ENCODE data around the gene DDX47.
"Not testable (repeated sequence)": the region's sequence is repeated elsewhere in the genome, so short reads cannot be mapped to it uniquely, and the experiment has no call there.

Gene DDX47

DNA sequence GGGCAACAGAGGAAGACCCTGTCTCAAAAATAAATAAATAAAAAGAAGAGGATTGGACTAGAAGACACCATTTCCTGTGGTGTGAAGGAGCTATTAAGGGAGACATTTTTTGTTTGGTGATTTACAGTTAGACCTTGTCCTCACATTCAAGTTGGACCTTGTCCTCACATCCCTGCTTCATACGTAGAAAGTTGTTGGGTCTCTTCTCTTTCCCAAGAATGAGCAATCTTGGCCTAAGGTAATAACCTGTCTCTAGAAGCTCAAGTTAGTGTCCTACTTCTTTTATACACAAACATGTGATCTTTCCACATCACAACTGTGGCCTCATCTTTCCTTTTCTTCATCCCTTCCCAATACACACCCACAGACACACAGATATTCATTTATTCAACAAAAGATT is 14.7 kb upstream of the DDX47 start:
- no peak for DNase-seq

DNA sequence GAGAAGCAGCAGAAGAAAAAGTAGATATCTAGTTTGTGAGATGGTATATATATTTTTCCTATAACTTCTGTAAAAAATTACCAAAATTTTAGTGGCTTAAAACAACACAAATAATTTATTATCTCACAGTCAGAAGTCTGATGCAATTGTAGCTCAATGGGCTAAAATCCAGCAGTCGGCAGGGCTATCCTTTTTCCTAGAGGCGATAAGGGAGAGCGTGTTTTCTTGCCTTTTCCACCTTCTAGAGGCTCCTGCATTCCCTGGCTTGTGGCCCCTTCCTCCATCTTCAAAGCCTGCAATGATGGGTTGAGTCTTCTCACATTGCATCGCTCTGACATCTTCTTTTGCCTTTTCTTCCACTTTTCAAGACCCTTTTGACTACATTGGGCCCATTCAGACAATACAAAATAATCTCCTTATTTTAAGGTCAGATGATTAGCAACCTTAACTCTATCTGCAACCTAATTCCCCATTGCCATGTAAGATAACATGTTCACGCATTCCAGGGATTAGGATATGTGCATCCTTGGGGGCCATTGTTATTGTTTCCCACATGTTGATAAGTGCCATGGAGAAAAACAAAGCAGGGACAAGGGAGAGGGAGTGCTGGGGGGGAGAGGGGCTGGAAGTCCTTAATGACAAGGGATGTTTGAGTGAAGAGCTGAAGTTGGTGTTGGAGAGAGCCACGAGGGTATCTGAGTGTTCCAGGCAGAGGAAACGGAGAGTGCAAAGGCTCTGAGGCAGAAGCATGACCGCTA is 13.8 kb upstream of the DDX47 start:
- no peak for DNase-seq

DNA sequence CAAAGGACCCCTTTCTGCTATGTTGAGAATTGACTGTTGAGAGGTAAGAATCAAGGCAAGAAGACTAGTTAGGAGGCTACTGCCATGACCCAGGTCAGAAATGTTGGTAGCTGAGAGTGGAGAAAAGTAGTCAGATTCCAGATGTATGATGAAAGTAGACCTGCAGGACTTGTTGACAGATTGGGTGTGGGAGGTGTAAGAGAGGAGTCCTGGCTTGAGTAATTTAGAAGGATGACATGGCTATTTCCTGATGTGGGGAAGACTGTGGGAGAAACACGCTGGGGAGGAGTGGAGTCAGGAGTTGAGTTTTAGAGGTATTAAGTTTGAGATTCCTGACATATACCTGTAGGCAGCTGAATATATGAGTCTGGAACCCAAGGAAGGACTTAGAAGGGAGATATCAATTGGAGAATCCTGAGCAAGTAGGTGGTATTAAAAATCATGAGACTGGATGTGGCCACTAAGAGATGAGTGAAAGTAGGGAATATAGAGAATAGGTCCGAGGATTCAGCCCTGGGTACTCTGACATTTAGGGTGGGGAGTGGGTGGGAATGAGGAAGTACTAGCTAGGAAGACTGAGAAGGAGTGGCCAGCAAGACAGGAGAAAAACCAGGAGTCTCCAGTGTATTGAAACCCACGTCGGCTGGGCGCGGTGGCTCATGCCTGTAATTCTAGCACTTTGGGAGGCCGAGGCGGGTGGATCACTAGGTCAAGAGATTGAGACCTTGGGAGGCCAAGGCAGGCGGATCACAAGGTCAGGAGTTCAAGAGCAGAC is 12.6 kb upstream of the DDX47 start:
- DNase-seq = no peak

DNA sequence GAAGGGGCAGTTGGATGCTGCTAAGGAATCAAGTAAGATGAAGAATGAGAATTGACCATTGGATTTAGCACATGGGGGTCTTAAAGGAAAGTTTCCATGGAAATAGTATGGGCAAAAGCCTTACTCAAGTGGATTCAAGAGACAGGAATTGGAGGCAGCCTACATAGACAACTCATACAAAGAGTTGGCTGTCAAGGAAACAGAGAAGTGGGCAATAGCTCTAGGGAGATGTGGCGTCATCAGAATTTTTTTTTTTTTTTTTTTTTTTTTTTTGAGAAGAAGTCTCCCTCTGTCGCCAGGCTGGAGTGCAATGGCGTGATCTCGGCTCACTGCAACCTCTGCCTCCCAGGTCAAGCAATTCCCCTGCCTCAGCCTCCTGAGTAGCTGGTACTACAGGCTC is 11.5 kb upstream of the DDX47 start:
- DNase-seq = not testable (repeated sequence)

DNA sequence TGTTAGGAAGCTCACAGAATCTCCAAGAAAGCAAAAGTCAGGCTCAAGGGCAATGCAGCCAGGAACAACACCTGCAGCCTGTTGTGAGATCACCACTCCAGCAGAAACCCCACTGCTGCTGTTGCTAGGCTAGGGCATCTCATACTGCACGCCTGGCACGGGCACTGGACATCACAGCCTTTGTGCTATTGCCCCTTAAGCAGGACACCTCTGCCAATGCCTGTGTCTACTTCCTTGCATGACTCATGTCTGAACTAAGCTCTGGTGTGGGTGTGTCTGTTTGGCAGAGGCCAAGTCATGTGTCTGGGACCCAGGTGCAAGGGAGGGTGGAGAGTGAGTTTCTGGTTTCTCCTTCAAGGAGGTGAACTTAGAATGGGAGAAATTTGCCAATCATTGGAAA is 10.0 kb upstream of the DDX47 start:
- DNase-seq = peak; percentile 40

DNA sequence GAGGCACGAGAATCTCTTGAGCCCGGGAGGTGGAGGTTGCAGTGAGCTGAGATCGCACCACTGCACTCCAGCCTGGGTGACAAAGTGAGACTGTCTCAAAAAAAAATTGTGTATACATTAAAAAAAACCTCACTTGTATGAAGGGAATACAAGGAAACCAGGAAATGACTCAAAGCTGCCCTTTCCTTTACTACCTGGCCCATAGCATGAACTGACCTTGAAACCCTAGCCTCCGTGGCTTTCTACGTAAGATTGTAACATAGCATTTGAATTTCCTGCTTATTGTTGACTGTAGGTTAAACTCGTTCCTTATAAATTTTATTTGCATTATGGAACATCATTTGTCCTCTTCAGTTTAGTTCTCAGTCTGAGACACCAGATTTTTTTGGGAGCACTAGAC is 9.1 kb upstream of the DDX47 start:
- no peak for DNase-seq

DNA sequence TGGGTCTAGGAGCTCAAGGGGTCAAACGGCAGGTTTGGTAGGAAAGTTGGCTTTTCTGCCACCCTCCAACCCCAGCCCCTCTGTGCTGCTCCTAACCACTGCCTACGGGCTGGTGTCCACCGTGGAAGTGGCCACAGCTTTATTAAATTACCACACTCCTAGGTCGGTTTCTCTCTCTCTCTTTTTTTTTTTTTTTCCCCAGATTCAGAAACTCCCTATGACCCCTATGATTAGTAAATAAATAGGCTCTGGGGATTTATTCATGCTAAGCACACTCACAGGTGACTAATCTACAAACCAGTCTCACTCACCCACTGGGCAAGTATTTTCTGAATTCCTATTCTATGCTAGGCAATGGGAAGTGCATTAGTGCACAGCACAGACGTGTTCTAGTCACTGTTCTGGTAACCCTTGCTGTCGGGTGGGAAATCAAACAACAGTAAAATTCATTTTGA is 8.7 kb upstream of the DDX47 start:
- no peak for DNase-seq

DNA sequence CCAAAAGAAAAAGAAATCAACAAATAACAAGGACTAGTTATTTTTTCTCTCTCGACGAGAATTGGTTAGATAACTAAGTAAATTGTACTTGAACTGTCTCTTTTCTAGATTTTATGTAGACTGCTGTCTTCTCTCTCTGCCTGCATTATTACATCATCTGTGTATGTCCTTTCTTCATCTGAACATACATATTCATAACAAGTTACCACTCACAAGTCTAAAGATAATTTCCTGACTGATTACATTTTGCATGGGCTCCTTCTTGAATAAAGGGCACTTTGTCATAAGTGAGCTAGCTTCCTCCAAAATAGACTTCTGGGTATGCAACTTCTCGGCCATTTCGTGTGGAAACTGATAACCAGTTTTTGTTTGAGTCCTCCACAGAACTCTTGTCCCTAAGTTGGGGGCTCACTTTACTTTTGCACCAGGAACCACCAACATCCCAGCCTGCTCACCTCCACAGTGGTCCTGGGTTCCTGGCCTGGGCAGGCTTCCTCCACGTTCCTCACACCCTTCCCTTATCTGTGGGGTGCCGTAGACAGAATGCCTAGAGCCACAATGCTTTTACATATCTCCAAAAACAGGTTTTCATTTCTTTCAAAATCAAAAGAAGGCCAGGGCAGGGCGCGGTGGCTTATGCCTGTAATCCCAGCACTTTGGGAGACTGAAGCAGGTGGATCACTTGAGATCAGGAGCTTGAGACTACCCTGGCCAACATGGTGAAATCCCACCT is 6.2 kb upstream of the DDX47 start:
- no peak for DNase-seq

DNA sequence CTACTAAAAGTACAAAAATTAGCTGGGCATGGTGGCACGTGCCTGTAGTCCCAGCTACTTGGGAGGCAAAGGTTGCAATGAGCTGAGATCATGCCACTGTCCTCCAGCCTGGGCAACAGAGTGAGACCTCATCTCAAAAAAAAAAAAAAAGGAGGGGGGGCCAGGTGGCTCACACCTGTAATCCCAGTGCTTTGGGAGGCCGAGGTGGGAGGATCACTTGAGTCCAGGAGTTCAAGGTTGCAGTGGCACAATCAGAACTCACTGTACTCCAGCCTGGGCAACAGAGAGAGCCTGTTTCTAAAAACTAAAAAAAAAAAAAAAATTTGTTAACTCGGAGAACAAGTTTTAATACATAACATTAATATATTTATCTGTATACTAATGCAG is 5.6 kb upstream of the DDX47 start:
- not testable (repeated sequence) for DNase-seq

DNA sequence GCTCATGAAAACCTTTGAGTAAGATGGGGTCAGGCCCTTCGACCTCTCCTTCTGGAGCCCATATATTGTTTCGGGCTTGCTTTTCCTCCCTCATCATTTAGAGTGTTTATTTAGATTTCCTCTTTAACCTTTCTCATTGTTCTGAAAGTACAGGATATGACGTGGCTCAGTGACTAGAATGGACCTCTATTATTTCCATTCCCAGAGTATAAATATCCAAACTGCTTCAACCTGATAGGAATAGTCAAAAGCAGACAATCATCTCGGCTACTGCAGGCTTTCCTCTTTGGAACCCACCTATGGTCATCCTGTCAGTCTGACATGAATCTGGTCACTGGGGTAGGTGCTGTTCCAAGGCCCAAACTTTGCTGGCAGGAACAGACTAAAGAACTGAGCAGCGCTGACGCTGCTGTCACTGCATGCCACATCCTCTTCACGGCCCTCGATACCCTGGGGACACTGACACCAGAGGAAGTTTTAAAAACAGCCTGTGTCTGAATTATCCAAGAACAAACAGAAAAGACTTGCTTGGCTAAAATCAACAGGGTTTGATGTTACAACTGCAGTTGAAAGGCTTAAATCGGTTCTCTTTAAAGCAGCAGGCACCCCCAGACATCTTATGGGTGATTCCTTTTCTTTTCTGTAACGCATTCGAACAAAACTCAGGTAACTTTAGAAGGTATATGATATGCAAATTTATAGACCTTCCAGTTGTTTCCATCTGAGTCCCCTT is 5.0 kb upstream of the DDX47 start:
- peak; percentile 59 for DNase-seq

DNA sequence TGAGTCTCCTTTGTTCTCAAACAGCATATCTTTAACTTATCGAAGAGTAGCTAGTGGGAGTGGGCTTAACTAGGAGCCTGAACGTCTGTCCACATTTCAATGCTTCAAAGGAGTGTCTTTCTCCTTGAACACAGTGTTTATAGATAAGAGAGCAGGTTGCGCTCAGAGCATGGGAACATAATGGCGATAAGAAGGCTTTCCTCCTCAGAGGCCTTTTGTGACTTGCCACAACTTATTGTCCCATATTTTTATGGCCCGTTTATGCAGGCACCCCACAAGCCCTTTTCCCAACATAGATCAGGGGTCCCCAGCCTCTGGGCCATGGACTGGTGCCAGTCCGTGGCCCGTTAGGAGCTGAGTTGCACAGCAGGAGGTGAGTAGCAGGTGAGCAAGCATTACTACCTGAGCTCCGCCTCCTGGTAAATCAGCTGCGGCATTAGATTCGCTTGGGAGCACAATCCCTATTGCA is 2.6 kb upstream of the DDX47 start:
- no peak for DNase-seq

DNA sequence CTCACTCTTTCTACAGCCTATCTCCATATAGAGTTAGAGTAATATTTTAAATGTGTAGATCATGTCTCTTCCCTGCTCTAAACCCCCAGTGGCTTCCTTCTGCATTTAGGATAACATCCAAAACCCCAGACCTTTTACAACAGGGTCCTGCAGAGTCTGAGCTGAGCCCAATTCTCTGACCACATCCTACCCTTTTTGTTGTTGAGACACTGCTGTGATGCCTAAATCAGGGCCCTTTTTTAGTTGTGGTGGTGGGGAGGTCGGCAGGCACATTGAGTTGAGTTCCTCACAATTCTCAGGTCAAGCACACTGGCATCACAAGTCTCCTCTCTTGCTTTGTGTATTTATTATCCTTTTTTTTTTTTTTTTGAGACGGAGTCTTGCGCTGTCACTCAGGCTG is 1.8 kb upstream of the DDX47 start:
- no peak for DNase-seq

DNA sequence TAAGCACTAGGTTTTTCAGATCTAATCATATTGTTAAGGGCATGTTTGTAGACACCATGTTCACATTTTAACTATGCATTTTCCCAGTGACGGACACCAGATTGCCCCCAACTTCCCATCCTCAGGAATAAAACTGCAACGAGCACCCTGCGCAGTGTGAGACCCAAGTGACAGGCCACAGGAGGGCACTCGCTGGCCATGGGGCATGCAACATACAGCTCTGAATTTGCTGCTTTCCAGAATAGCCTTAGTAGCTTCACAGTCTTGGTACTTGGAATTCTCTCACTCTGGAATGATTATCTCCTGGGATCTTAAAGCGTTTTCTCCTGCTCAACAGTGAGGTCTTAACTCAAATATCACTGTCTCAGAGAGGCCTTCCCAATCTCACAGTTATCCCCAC is 972 bp upstream of the DDX47 start:
- DNase-seq = no peak

DNA sequence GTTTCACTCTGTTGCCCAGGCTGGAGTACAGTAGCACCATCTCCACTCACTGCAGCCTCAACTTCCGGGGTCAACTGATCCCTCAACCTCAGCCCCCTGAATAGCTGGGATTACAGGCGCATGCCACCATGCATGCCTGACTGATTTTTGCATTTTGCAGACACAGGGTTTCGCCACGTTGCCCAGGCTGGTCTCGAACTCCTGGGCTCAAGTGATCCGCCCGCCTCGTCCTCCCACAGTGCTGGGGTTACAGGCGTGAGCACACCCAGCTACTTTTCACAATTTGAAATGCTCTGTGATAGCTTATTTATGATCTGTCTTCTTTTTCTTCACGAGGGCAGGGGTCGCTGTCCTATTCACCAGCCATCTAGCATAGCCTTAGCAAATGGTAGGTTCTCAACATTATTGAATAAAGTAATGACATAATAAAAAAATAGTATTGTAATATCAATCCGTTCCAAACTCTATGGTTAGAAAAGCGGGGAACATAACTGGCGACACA is 477 bp upstream of the DDX47 start:
- DNase-seq = no peak

DNA sequence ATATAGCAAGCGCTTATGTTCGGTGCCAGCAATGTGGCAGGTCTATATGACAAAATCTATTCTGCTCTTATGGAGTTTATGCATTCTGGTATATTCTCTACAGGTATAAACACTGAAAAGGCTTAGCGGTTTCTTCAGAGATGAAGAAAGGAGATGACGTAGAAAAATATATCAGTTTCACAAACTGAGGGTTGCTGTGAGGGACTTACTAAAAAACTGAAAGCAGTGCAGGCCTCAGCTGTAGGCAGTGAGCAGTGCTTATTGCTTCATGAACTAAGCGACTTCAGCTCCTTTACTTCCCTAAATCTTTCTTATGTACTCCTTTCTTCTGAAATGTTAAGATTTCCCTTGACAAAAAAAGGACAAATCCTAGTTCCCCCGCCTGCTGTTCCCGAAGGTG is 4.5 kb downstream of the DDX47 start:
- DNase-seq = no peak

DNA sequence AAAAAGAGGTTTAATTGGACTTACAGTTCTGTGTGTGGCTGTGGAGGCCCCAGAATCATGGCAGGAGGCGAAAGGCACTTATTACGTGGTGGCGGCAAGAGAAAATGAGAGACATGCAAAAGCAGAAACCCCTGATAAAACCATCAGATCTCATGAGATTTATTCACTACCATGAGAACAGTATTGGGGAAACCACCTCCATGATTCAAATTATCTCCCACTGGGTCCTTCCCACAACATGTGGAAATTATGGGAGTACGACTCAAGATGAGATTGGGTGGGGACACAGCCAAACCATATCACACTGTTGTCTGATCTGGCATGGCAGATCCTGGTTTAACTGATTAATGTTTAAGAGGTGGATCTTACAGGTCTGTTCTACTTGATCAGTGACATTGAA is 5.6 kb downstream of the DDX47 start:
- DNase-seq = no peak

DNA sequence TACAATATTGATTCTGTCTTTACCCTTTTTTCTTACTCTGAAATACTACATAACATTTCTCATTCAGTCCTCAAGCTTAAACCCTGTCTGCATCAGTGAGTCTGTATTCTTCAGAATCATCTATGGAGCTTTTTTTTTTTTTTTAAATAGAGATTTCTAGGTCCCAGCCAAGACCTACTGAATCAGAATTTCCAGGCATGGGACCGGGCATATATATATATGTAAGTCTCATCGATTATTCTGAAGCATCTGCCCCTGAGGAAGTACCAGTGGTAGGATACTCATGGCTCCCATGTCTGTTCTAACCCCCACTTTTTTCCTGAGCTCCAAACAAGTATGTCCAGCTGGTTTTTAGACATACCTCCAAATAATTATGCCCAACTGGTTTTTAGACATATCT is 6.1 kb downstream of the DDX47 start:
- no peak for DNase-seq

DNA sequence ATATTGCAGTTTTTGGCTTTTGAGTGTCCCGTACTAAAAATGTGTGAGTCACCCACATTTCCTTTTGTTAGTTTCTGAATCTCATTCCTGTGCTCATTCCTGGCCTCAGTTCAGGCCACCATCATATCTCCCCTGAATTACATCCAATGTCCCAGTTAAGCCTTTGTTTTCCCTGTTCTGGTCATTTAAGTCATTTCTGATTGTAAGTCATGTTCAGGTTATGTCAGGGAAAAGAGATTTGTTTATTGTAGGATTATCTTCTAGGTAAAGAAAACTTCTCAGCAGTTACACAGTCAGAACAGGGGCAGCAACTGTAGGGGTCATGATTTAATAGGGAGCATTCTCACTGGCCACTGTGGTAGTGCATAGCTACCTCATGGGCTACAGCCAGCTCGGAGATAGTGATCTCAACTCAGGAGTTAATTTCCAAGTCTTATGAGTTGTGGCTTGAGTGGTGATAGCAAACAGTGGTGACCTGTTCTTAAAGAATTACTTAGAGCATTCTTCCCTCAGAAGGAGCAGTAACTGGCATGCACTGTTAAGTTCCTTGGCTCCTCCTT is 6.7 kb downstream of the DDX47 start:
- no peak for DNase-seq

DNA sequence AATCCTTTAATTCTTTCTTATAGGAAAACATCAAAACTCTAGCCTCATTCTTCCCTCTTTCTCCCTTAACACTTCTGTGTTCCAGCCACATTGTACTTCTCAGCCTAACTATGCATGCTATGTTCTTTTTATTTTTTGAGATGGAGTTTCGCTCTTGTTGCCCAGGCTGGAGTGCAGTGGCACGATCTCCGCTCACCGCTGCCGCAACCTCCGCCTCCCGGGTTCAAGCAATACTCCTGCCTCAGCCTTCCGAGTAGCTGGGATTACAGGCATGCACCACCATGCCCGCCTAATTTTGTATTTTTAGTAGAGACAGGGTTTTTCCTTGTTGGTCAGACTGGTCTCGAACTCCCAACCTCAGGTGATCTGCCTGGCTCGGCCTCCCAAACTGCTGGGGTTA is 7.2 kb downstream of the DDX47 start:
- DNase-seq = not testable (repeated sequence)

DNA sequence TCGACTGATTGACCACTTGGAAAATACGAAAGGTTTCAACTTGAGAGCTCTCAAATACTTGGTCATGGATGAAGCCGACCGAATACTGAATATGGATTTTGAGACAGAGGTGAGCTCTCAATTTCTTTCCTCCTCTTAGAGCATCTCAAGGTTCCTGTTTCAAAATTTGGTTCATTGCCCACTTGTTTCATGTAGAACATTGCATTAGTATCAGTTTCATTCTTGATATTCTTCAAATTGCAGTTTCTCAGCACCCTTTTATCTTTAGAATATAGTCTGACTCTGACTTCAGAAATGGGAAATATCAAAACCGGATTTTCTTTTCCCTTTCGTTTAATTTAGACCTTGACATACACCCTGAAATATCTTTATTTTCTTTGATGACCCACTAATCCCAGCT is 8.8 kb downstream of the DDX47 start:
- DNase-seq = no peak

DNA sequence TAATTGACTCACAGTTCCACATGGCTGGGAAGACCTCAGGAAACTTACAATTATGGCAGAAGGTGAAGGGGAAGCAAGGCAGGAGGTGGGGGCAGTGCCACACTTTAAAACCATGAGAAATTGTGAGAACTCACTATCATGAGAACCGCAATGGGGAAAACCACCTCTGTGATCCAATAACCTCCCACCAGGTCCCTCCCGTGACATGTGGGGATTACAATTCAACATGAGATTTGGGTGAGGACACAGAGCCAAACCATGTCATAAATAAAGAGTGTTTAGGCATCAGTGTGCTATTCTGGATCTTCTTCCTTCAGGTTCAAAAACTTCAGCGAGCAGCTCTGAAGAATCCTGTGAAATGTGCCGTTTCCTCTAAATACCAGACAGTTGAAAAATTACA is 9.7 kb downstream of the DDX47 start:
- no peak for DNase-seq

DNA sequence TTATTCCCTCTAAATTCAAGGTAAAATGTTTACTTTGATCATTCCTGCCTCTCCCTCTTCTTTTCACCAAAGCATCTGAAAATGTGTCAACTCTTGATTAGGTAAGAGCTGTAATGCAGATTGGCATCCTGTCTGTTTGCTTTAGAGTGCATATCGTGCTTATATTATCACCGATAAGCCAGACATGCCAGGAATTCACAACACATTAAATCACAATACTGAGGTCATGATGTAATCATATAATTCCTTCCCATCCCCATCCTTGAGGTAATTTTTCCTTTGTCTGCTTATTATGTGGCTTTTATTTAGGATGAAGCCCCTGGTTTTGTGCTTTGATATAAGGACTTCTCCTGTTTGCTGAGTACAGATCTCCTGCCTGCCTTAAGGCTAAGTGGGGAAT is 10.2 kb downstream of the DDX47 start:
- DNase-seq = no peak

DNA sequence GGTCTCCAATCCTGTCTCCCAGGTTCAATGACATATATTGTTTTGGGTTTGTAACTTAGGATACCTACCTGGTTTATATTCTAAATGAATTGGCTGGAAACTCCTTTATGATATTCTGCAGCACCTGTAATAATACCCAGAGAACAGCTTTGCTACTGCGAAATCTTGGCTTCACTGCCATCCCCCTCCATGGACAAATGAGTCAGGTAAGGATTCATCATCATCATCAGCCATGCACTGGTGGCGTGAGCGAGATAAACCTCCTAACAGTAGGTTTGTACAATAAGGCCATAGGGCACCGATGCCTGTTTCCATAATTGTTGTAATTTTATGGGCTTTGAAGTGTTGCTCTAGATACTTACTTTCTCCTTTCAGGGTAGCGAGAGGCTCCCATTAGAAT is 10.7 kb downstream of the DDX47 start:
- no peak for DNase-seq
